GM18868 (cell line): ENCODE results near the gene RGS9BP.
"Not testable (repeated sequence)": the region's sequence is repeated elsewhere in the genome, so short reads cannot be mapped to it uniquely, and the experiment has no call there.

Source experiments
- ATAC-seq: cut with Tn5 transposase; IDR thresholded peaks from one replicate; pipeline ENCODE4 v1.9.1; 2021; ENCODE audit warnings: mild to moderate bottlenecking, moderate library complexity; ENCODE audit not compliant: unreplicated experiment

Gene RGS9BP, protein sequence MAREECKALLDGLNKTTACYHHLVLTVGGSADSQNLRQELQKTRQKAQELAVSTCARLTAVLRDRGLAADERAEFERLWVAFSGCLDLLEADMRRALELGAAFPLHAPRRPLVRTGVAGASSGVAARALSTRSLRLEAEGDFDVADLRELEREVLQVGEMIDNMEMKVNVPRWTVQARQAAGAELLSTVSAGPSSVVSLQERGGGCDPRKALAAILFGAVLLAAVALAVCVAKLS

GRCh38 chr19:32675720-32676185 is at the start of gene RGS9BP:
TSS of gene RGS9BP (plus strand) at chr19:32675848. CDS start at chr19:32676264, 416 bp downstream.
- peak; percentile 30 for ATAC-seq

GRCh38 chr19:32626969-32627368 is 48.7 kb upstream of the RGS9BP start:
- ATAC-seq: no peak

GRCh38 chr19:32627714-32628270 is 47.9 kb upstream of the RGS9BP start:
- no peak for ATAC-seq

GRCh38 chr19:32630338-32630737 is 45.3 kb upstream of the RGS9BP start:
- no peak for ATAC-seq

- ATAC-seq: no peak
Measured at GRCh38 chr19:32631381-32631780, 44.3 kb upstream of the RGS9BP start.

- no peak for ATAC-seq
Measured at GRCh38 chr19:32637480-32637879, 38.2 kb upstream of the RGS9BP start.

GRCh38 chr19:32638625-32639024 is 37.0 kb upstream of the RGS9BP start:
- ATAC-seq: no peak

DNA sequence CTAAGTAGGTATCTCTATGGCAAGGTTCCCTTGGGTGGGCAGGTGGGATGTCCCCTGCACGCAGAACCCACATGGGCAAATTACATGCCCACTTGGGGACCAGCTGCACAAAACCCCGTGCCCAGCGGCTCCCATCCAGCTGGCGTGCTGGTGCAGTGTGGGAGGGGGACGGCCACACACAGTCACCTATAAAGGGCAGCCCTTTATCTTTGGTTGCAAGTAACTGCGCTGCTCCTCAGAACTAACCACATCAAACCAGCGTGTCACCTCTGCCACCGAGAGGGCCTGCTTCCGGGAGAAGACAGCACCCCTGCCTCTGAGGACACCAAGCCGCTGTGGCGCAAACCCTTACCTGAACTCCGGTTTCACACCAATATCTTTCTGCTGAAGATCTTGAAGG is 32.9 kb upstream of the RGS9BP start:
- no peak for ATAC-seq

- ATAC-seq: no peak
Measured at GRCh38 chr19:32646556-32646955, 29.1 kb upstream of the RGS9BP start.

DNA sequence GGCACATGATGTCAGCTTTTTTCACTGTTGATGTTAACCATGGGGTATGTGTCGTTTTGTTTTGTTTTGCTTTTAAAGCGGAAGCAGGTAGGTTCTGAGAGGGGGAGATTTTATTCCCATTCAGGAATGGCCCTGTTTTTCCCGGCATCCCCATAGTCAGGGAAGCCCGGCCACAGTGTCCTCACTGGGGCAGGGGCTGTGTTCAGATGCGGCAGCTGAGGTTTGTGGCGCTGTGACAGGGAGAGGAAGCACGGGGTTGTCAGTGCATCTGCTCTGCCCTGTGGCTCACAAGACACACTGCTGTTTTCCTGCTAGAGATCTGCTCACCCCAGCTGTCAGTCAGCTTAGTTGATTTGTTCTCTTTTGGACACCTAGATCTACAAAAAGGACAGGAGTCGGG is 28.3 kb upstream of the RGS9BP start:
- no peak for ATAC-seq

DNA sequence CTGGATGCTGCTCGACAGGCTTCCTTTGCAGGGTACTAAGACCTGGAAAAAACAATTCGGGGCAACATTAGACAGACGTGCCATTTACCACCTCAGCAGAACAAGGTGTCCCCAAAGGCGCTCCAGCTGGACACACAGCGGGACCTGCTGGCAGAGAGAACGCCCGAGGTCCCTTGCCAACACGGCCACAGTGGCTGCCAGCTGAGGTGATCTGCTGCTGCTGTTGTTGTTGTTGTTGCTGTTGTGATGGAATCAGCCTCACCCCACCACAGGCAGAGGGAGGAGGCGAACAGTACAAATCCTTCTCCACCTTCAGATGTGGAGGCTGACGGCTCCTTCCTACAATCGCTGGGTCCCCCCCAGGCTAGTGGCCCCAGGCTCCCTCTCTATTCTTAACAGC is 25.9 kb upstream of the RGS9BP start:
- no peak for ATAC-seq

DNA sequence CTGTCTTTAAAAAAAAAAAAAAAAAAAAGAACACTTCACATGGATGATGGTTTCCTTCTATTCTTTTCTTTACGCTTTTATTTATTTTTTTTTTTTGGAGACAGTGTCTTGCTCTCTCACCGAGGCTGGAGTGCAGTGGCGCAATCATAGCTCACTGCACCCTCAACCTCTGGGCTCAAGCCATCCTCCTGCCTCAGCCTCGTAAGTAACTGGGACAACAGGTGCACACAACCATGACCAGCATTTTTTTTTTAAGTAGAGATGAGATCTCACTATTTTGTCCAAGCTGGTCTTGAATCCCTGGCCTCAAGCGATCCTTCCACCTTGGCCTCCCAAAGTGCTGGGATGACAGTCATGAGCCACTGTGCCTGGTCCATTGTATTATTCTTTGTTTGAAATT is 25.0 kb upstream of the RGS9BP start:
- ATAC-seq: no peak

- ATAC-seq: no peak
Measured at GRCh38 chr19:32651729-32652140, 23.9 kb upstream of the RGS9BP start.

DNA sequence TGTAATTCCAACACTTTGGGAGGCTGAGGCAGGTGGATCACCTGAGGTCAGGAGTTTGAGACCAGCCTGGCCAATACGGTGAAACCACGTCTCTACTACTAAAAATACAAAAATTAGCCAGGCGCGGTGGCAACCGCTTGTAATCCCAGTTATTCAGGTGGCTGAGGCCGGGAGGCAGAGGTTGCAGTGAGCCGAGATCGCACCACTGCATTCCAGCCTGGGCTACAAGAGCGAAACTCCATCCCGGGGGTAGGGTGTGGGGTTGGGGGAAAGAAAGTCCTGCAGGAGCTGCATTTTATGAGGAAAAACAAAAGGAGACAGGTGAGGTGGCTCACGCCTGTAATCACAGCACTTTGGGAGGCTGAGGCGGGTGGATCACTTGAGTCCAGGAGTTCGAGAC is 23.3 kb upstream of the RGS9BP start:
- not testable (repeated sequence) for ATAC-seq

- no peak for ATAC-seq
Measured at GRCh38 chr19:32652894-32653598, 22.6 kb upstream of the RGS9BP start.

GRCh38 chr19:32653599-32653915 is 22.1 kb upstream of the RGS9BP start:
- ATAC-seq: no peak

GRCh38 chr19:32656379-32656778 is 19.3 kb upstream of the RGS9BP start:
- ATAC-seq: not testable (repeated sequence)

GRCh38 chr19:32658075-32658474 is 17.6 kb upstream of the RGS9BP start:
- ATAC-seq: no peak

DNA sequence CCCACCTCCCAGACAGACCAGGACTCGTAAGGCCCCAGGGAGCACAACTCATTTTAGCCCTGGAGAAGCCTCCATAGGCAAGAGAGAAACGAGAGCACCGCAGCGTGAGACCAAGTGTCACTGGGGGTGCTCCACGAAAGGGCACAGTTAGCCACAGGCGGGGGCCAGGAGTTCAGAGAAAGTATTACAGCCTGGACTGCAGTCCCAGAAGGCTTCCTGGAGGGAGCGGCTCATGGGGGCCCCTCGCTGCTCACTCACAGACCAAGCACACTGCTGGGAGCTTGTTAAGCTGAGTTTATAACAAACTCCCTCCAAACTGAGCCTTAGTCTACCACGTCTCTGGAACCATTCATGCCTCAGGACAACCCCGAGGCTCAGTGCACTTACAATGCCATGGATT is 17.1 kb upstream of the RGS9BP start:
- no peak for ATAC-seq

- ATAC-seq: no peak
Measured at GRCh38 chr19:32661318-32661717, 14.3 kb upstream of the RGS9BP start.

DNA sequence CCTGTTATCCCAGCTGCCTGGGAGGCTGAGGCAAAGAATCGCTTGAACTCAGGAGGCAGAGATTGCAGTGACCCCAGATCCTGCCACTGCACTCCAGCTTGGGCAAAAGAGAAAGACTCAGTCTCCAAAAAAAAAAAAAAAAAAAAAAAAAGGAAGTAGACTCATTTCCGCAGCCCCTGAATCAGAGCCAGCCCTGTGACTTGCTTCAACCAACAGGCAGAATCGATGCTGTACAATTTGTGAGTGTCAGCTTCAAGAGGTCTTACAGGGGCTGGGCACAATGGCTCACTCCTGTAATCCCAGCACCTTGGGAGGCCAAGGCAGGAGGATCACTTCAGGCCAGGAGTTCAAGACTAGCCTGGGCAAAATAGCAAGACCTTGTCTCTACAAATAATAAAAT is 13.5 kb upstream of the RGS9BP start:
- no peak for ATAC-seq

GRCh38 chr19:32666084-32666483 is 9.6 kb upstream of the RGS9BP start:
- ATAC-seq: no peak
